ENCODE measurements around the gene MDH1.

Gene MDH1

DNA sequence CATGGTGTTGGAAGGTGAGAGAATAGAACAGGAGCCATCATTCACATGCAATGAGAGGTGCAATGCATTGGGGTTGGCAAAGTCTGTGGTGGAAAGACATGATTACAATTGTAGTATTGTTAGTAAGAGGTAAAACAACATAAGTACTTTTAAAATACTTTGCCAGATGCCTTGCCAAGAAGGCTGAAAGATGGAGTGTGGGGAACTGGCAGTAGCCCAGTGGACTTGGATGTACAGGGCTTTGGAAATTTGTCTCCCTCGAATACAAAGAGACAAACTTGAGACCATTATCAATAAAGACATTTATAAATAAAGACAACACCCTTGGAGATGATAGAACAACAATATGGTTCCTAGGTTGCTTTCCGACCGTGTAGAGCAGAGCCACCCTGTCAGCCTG is 62.0 kb downstream of the MDH1 start:
- no peak for DNase-seq (ENCODE audit: low read depth)
- H3K4me3 ChIP-seq (replicated peaks; ENCODE audit: low read depth, low read length) = no peak overlapping the region
- TF ChIP-seq CTCF (IDR thresholded peaks at IDR 0.05; ENCODE audit: low read length, missing control alignments) = no peak

- DNase-seq (ENCODE audit: low read depth) = no peak
- H3K4me3 ChIP-seq (replicated peaks; ENCODE audit: low read depth, low read length) = no peak overlapping the region
- no peak for TF ChIP-seq CTCF (IDR thresholded peaks at IDR 0.05; ENCODE audit: low read length, missing control alignments)
Observed at GRCh38 chr2:63651356-63651755, 62.6 kb downstream of the MDH1 start.

DNA sequence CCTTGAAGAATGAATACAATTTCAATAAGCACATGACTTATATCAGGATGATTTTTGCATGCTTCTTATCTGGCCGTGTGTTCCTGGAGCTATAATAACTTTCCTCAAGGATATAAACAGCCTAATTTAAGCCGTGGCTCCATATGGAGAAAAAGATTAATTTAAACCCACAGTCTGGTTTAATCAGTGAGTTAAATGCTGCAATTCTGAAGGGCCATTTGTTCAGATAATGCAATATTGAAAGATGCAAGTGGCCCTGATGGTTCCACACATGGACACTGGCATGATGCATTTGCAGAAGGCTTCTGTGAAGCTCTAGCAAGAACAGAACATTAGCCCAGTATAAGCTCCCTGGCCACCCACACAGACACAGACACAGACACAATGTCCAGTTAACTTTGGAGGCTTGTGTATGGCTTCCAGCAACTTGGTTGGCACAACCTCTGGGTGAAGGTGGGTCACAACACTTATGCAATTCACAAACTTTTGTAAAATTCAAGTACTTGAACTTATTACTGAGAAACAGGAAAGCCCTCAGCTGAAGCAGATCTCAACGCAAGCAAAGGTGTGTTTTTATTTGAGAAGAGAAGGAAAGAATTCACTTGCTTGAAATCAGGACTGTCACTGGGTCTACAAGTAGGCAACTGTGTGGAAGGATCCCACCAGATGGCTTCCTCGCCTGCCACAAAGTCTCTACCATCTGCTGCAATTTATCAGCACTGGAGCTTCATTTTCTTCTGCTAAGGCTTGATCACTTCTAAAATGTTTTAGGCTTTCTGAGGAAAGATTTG is 63.3 kb downstream of the MDH1 start:
- TF ChIP-seq CTCF (IDR thresholded peaks at IDR 0.05; ENCODE audit: low read length, missing control alignments) = no peak
- H3K4me3 ChIP-seq (replicated peaks; ENCODE audit: low read depth, low read length) = no peak overlapping the region
- no peak for DNase-seq (ENCODE audit: low read depth)

DNA sequence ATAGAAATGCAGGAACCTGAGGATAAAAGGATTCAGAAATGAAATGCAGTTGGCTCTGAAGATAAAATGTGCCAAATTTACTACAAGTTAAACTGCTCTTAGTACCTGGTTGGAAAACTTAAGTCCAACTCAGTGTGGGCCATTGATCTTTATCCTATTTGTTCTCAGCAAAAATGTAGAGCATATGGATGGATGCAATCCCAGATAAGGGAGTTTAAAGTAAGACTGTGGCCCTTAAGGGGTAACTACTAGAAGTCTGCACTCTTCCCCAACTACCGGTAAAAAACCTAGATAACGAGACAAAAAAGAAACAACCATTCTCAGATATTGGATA is 63.9 kb downstream of the MDH1 start:
- no peak overlapping the region for H3K4me3 ChIP-seq (replicated peaks; ENCODE audit: low read depth, low read length)
- DNase-seq (ENCODE audit: low read depth) = no peak
- TF ChIP-seq CTCF (IDR thresholded peaks at IDR 0.05; ENCODE audit: low read length, missing control alignments) = no peak

DNA sequence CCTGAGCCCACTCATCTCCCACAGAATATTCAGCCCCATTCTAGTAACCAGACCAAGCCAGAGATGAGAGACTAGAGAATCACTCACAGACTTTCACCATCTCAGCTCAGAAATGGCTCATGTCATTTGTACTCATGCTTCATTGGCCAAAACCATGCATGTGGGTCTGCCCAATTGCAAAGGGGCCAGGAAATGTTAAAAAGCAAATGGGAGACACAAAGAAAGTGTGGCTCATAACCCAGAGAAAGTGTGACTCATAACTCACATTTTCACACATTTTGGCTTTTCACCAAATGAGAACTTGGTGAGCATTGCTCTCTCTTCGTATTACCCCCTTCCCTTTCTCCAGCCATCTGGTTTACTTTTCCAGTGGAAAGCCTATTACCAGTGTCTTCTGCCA is 66.2 kb downstream of the MDH1 start:
- TF ChIP-seq CTCF (IDR thresholded peaks at IDR 0.05; ENCODE audit: low read length, missing control alignments) = no peak
- peak; percentile 33 for DNase-seq (ENCODE audit: low read depth)
- H3K4me3 ChIP-seq (replicated peaks; ENCODE audit: low read depth, low read length) = no peak overlapping the region

Data from fibroblast of pulmonary artery (primary cell).